Common myeloid progenitor, CD34-positive (primary cell): ENCODE data around the gene IFNA7. TPM values are rescaled to one million over a fixed set of nuclear protein-coding genes. Genes with fewer than 3 reads are reported as not detected.
"Not testable (repeated sequence)": the region's sequence is repeated elsewhere in the genome, so short reads cannot be mapped to it uniquely, and the experiment has no call there.

Experiments
- CTCF ChIA-PET: fragments of 350-600 bp; sonication (Branson Sonifier 250); formaldehyde crosslinking; loops from one replicate; lab custom pipeline; 2021; ENCODE audit warnings: antibody characterized with exemption; lab: Charles Lee
- POLR2A ChIA-PET: fragments of 350-600 bp; sonication (Branson Sonifier 250); formaldehyde crosslinking; loops from one replicate; lab custom pipeline; 2021; ENCODE audit warnings: antibody characterized with exemption; lab: Charles Lee
- DNase-seq, 3 donors: peaks; one replicate each; pipeline versions ENCODE4 v3.0.0 to v3.0.0-alpha.2; 2013
- H3K27ac ChIP-seq, 2 experiments: 1 replicate in 1 of 2; 2 replicates in 1 of 2; pipeline ENCODE4 v1.7.0; 2013; ENCODE audit warnings: inconsistent platforms in 2 of 2, low read length in 2 of 2, mild to moderate bottlenecking in 2 of 2, low read depth in 1 of 2, moderate library complexity in 1 of 2; ENCODE audit not compliant: severe bottlenecking in 2 of 2, insufficient read depth in 1 of 2, poor library complexity in 1 of 2
- H3K27me3 ChIP-seq, 5 experiments: replicated peaks in 2 of 5; 1 replicate in 3 of 5; 2 replicates in 2 of 5; pipeline versions ENCODE4 v1.6.1 to v1.7.0; 2013; ENCODE audit warnings: low read length in 4 of 5, mild to moderate bottlenecking in 2 of 5, moderate library complexity in 2 of 5, inconsistent platforms in 1 of 5; ENCODE audit not compliant: insufficient read depth in 5 of 5, control insufficient read depth in 4 of 5
- H3K36me3 ChIP-seq, 4 experiments: 1 replicate in 2 of 4; 2 replicates in 2 of 4; pipeline versions ENCODE4 v1.6.1 to v1.7.0; 2013; ENCODE audit warnings: low read length in 3 of 4, control low read depth in 1 of 4, mild to moderate bottlenecking in 1 of 4; ENCODE audit not compliant: control insufficient read depth in 4 of 4, insufficient read depth in 4 of 4
- H3K4me1 ChIP-seq, 4 experiments: 1 replicate in 3 of 4; 2 replicates in 1 of 4; pipeline versions ENCODE4 v1.6.1 to v1.7.1; 2013; ENCODE audit warnings: low read length in 3 of 4, mild to moderate bottlenecking in 3 of 4, control low read depth in 1 of 4, inconsistent platforms in 1 of 4, moderate library complexity in 1 of 4; ENCODE audit not compliant: control insufficient read depth in 4 of 4, insufficient read depth in 4 of 4; ENCODE audit errors: control extremely low read depth in 1 of 4
- H3K4me3 ChIP-seq, 7 experiments: 1 replicate in 4 of 7; 2 replicates in 3 of 7; pipeline versions ENCODE4 v1.5.1 to v1.7.0; 2013; ENCODE audit warnings: mild to moderate bottlenecking in 7 of 7, low read length in 6 of 7, moderate library complexity in 6 of 7, inconsistent platforms in 2 of 7, low read depth in 2 of 7, control low read depth in 1 of 7; ENCODE audit not compliant: insufficient read depth in 4 of 7, control insufficient read depth in 1 of 7; ENCODE audit errors: extremely low read depth in 1 of 7
- H3K9me3 ChIP-seq, 5 experiments: 1 replicate in 4 of 5; 2 replicates in 1 of 5; pipeline versions ENCODE4 v1.6.1 to v1.7.1; 2013; ENCODE audit warnings: low read length in 4 of 5, mild to moderate bottlenecking in 2 of 5, inconsistent platforms in 1 of 5, low read depth in 1 of 5, moderate library complexity in 1 of 5; ENCODE audit not compliant: control insufficient read depth in 4 of 5, insufficient read depth in 2 of 5; ENCODE audit errors: control extremely low read depth in 1 of 5
- WGBS: methylation state at CpG from one replicate; pipeline ENCODE4 v1.1.5; 2013; ENCODE audit not compliant: insufficient coverage; 5-methylcytosine and 5-hydroxymethylcytosine counted together
- polyA plus RNA-seq: library from polyadenylated mRNA; unstranded; fragments of 120-200 nt; gene quantifications from one replicate; pipeline ENCODE4 v1.2.1, GENCODE V29; 2013

IFNA7 gene
- polyA plus RNA-seq = not detected

GRCh38 chr9:21202105-21202504 is at the start of gene IFNA7:
IFNA7 (minus strand) TSS chr9:21202205; CDS start chr9:21202165, 40 bp downstream.
- DNase-seq, H3K27ac ChIP-seq, H3K4me1 ChIP-seq, H3K9me3 ChIP-seq, H3K27me3 ChIP-seq, H3K4me3 ChIP-seq, H3K36me3 ChIP-seq, POLR2A ChIA-PET: not testable (repeated sequence)
- WGBS = 100% methylated on average over 1 of the region's 4 CpGs
- CTCF ChIA-PET = interaction anchor here (1.0 to 1.6 kb wide), 3 partner anchors 8 to 115 kb away, joined by 3 read pairs; no protein-coding TSS in a partner anchor

- H3K9me3 ChIP-seq = no peaks in the 10 kb centered on the region
- no peaks in the 10 kb centered on the region for H3K36me3 ChIP-seq
- H3K27ac ChIP-seq = no peak overlapping the region
- whole genome bisulfite sequencing = 98% methylated on average over 4 of the region's 4 CpGs
- ChIA-PET POLR2A (no interaction called here), CTCF (interaction anchor here (1.2 to 5.6 kb wide), 16 partner anchors 11 to 536 kb away, joined by 3 to 54 read pairs (median 7); partner anchors contain the start of gene IFNA14)
- no peak for DNase-seq
- H3K27me3 ChIP-seq = no peaks in the 10 kb centered on the region
- H3K4me3 ChIP-seq = no peak overlapping the region
- peaks cover 19 to 42% (median 31%) of the 10 kb centered on the region in 4 experiments for H3K4me1 ChIP-seq
Observed at GRCh38 chr9:21251638-21252037, 49.6 kb upstream of the IFNA7 start.

- ChIA-PET POLR2A (no interaction called here), CTCF (interaction anchor here (1.2 to 5.6 kb wide), 9 partner anchors 11 to 537 kb away, joined by 3 to 54 read pairs (median 9); partner anchors contain the start of gene IFNA14)
- H3K4me3 ChIP-seq = no peak overlapping the region
- H3K27ac ChIP-seq = no peak overlapping the region
- no peaks in the 10 kb centered on the region for H3K27me3 ChIP-seq
- no peaks in the 10 kb centered on the region for H3K36me3 ChIP-seq
- H3K4me1 ChIP-seq = peaks cover 19 to 40% (median 29%) of the 10 kb centered on the region in 4 experiments
- no peaks in the 10 kb centered on the region for H3K9me3 ChIP-seq
- WGBS = 100% methylated on average over 1 of the region's 1 CpG
- DNase-seq = no peak
Observed at GRCh38 chr9:21251190-21251589, 49.2 kb upstream of the IFNA7 start.

- Histone ChIP-seq H3K4me3 (no peak overlapping the region), H3K9me3 (no peaks in the 10 kb centered on the region), H3K27ac (no peak overlapping the region), H3K4me1 (peaks cover 4 to 14% (median 8%) of the 10 kb centered on the region in 4 experiments), H3K27me3 (no peaks in the 10 kb centered on the region), H3K36me3 (no peaks in the 10 kb centered on the region)
- 0% methylated on average over 1 of the region's 2 CpGs for WGBS
- DNase-seq = peak in 2 of 3 donors; percentile 57 to 58
- ChIA-PET POLR2A (no interaction called here), CTCF (interaction anchor here (1.1 to 1.9 kb wide), 4 partner anchors 9 to 211 kb away, joined by 3 to 4 read pairs (median 4); no protein-coding TSS in a partner anchor)
Observed at GRCh38 chr9:21244836-21245235, 42.8 kb upstream of the IFNA7 start.

GRCh38 chr9:21239911-21240310 is 37.9 kb upstream of the IFNA7 start, which contains the start of gene IFNA14:
IFNA14 (minus strand) TSS chr9:21240005; CDS start chr9:21239935, 70 bp downstream.
- H3K4me1 ChIP-seq = peaks cover 2 to 10% (median 5%) of the 10 kb centered on the region in 4 experiments
- DNase-seq = peak in 1 of 3 donors; percentile 2
- ChIA-PET CTCF (interaction anchor here (1.5 to 2.1 kb wide), 2 partner anchors 12 to 163 kb away, joined by 5 to 9 read pairs; no protein-coding TSS in a partner anchor), POLR2A (no interaction called here)
- H3K27me3 ChIP-seq = no peaks in the 10 kb centered on the region
- H3K4me3 ChIP-seq = no peak within 1 kb of the TSS
- 0% methylated on average over 1 of the region's 2 CpGs for WGBS
- H3K27ac ChIP-seq = no peak within 1 kb of the TSS
- H3K36me3 ChIP-seq = no peaks in the 10 kb centered on the region
- H3K9me3 ChIP-seq = no peaks in the 10 kb centered on the region

- DNase-seq, POLR2A ChIA-PET, H3K27ac ChIP-seq, H3K4me1 ChIP-seq, H3K36me3 ChIP-seq, H3K27me3 ChIP-seq, H3K4me3 ChIP-seq, H3K9me3 ChIP-seq: not testable (repeated sequence)
- WGBS = no CpG with 5 or more reads among the region's 1 CpG
- CTCF ChIA-PET = interaction anchor here (0.7 to 3.7 kb wide), 33 partner anchors 9 to 568 kb away, joined by 3 to 24 read pairs (median 4); partner anchors contain the start of gene KLHL9
Observed at GRCh38 chr9:21236360-21236714, 34.3 kb upstream of the IFNA7 start.
